Brain microvascular endothelial cell (primary cell): Measurements from ENCODE around the gene WSCD1.

ENCODE experiments used
- DNase-seq: peaks from one replicate; pipeline ENCODE4 v3.0.0-alpha.2; 2020
- H3K27ac ChIP-seq: fragments of 250-450 bp; sonication (Bioruptor Pico); 2 replicates; pipeline ENCODE4 v1.5.1; 2020; ENCODE audit warnings: mild to moderate bottlenecking, moderate library complexity
- H3K27me3 ChIP-seq: fragments of 250-450 bp; sonication (Bioruptor Pico); replicated peaks from 2 replicates; pipeline ENCODE4 v1.5.1; 2020; ENCODE audit warnings: mild to moderate bottlenecking
- H3K36me3 ChIP-seq: fragments of 250-450 bp; sonication (Bioruptor Pico); replicated peaks from 2 replicates; pipeline ENCODE4 v1.5.1; 2020; ENCODE audit warnings: mild to moderate bottlenecking
- H3K4me3 ChIP-seq: 2 replicates; pipeline ENCODE4 v1.5.1; 2011; ENCODE audit warnings: low read depth, mild to moderate bottlenecking, control low read depth, low read length, moderate library complexity
- in situ Hi-C: cut with HindIII; loops from 2 replicates; pipeline ENCODE4 v1.10.0; 2017; ENCODE audit warnings: low sequenced_read_pairs, low pct_ligation_motif_present
- TF ChIP-seq, protein P1 (sequence below): IDR thresholded peaks from 2 replicates; pipeline ENCODE4 v1.5.1; 2011; ENCODE audit warnings: low read depth, mild to moderate bottlenecking, moderate library complexity, low read length, control low read depth, inconsistent platforms; ENCODE audit errors: missing control alignments

WSCD1 gene

DNA sequence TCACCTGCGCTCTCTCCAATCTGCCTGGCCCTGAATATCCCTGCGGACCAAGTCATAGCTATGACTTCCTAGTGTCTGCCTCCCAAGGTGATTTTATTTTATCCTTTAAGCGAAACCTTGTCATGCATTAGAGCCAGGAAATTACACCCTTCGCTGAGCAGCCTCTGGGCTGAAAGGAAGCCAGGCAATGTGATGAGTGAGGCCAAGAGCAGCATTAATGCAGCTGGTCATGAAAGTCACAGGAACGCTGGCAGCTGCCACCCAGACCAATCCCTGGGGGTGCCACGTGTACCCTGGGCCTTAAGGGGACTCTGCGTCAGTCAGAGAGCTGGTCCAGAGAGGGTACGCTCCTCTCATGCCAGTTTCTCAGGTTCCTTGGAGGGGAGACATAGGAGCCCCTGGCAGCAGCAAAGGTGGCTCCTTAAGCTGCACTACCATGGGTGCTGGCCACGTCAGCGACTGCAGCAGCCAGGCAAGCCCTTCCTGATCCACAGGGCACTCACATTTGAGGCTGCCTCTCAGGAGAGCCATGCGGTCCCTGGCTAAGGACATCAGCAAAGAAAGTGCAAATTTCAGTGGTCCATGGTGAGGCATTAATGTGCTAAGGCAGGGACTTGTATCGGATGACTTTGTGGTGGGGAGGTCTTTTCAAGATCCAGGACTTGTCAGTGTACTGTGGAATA is 42.7 kb upstream of the WSCD1 start:
- in situ Hi-C loops: no loop called here

DNA sequence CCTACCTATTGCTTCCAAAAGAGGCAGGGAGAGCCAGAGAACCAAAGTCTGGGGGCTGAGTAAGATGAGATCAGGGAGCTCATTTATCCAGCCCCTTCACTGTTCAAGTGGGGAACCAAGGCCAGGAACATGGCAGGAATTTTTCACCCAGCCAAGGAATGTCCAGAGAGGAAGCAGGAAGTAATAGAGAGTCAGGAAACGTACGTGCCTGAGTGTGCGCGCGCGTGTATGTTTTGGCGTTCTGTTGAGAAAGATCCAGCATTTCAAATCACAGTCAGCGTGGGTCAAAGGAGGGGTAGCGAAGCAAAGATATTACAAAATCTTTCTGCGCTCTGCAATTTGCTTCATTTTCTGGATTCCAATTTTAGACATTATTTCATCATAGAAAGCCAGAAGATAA is 41.9 kb upstream of the WSCD1 start:
- Histone ChIP-seq H3K36me3 (no peaks in the 10 kb centered on the region), H3K4me3 (no peak overlapping the region), H3K27ac (no peak overlapping the region), H3K27me3 (no peaks in the 10 kb centered on the region)
- no peak for DNase-seq
- TF ChIP-seq, protein P1, sequence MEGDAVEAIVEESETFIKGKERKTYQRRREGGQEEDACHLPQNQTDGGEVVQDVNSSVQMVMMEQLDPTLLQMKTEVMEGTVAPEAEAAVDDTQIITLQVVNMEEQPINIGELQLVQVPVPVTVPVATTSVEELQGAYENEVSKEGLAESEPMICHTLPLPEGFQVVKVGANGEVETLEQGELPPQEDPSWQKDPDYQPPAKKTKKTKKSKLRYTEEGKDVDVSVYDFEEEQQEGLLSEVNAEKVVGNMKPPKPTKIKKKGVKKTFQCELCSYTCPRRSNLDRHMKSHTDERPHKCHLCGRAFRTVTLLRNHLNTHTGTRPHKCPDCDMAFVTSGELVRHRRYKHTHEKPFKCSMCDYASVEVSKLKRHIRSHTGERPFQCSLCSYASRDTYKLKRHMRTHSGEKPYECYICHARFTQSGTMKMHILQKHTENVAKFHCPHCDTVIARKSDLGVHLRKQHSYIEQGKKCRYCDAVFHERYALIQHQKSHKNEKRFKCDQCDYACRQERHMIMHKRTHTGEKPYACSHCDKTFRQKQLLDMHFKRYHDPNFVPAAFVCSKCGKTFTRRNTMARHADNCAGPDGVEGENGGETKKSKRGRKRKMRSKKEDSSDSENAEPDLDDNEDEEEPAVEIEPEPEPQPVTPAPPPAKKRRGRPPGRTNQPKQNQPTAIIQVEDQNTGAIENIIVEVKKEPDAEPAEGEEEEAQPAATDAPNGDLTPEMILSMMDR: no peak
- in situ Hi-C loops: no loop called here

More for the DNA sequence above, 42.7 kb upstream of the WSCD1 start:
- no peak for DNase-seq
- H3K27me3 ChIP-seq: no peaks in the 10 kb centered on the region
- TF ChIP-seq, protein P1: no peak
- H3K36me3 ChIP-seq: no peaks in the 10 kb centered on the region
- no peak overlapping the region for H3K27ac ChIP-seq
- H3K4me3 ChIP-seq: no peak overlapping the region

DNA sequence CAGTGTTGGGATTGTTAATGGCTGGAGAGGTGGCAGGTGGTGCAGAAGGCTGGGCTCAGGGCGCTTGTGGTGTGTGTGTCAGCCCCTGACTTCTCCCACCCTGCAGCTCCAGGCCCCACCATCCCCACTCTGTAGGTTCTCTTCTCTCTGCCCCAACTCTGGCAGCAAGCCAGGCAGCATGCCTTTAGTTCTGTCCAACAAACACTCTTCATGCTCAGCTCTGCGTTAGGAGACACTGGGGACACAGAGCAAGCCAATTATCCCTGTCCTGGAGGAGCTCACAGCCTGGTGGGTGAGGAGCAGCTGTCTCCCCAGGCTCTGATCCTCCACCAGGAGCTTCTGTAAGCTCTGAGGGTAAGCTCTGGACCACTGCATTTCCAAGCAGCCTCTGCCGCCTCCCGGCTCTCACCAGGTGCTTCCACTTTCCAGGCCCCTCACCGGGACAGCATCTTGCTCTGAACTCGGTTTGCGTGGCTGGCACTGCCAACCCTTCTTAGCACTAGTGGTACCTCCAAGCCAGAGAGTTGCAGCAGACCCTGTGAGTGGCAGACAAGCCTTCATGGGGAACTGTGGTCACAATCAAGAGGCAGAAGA is 34.3 kb upstream of the WSCD1 start:
- Histone ChIP-seq H3K27ac (no peak overlapping the region), H3K36me3 (no peaks in the 10 kb centered on the region), H3K4me3 (no peak overlapping the region), H3K27me3 (no peaks in the 10 kb centered on the region)
- TF ChIP-seq, protein P1: no peak
- no peak for DNase-seq
- in situ Hi-C loops: no loop called here

DNA sequence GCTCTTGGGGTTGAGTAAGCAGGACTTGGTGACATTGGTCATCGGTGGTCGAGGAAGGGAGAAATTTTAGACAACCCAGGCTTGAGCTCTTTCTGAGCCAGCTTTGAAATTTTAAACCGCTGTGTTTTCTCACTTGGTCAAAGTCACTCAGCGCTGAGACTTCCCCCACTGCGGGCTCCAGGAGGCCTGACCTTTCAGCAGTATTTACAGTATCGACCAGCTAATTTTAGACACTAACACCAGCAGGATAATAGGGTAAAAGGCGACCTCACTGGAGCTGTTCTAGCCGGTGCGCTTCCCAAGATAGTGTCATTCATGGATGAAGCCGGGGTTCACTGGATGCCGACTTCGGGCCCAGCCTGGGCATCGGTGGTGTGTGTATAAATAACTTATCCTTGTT is 29.7 kb upstream of the WSCD1 start:
- no peaks in the 10 kb centered on the region for H3K36me3 ChIP-seq
- no peak for DNase-seq
- in situ Hi-C loops: no loop called here
- H3K4me3 ChIP-seq: no peak overlapping the region
- no peaks in the 10 kb centered on the region for H3K27me3 ChIP-seq
- TF ChIP-seq, protein P1: no peak
- no peak overlapping the region for H3K27ac ChIP-seq

DNA sequence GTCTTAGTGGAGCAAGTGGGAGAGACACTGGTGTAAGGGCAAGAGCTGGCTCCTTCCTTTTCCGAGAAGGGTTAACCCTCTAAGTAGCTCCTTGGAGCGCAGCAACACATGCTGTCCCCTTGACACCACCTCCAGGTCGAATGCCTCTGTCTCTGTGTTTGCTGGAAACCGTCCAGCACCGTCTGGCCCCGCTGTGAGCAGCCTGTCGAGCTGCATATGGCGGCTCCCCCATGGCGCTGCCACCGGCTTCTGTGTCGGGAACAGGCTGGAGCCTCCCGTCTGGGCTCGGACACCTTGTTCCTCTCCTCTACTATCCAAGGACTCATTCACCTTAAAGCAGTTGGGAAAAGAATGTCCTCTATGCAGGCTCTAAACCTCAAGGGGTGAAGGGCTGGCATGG is 28.9 kb upstream of the WSCD1 start:
- TF ChIP-seq, protein P1: no peak
- in situ Hi-C loops: no loop called here
- H3K36me3 ChIP-seq: no peaks in the 10 kb centered on the region
- no peak for DNase-seq
- H3K27me3 ChIP-seq: no peaks in the 10 kb centered on the region
- no peak overlapping the region for H3K4me3 ChIP-seq
- H3K27ac ChIP-seq: no peak overlapping the region

DNA sequence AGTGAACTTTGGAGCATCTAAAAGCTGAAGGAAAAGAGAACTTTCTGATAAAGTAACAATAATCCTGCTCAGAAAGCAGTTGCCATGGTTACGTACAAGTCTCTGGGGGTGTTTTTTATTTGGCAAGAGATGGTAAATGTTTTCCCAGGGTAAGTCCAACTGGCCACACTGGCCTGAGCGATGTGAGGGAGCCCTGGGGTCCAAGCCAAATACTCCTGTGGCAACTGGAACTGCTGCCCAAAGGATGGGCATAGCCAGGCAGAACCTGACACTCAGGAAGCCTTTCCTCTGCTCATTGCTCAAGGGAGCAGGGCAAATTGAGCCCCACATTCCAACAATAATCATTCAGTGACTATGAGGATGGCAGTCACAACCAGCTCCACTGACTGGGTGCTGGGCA is 26.8 kb upstream of the WSCD1 start:
- Histone ChIP-seq H3K36me3 (no peaks in the 10 kb centered on the region), H3K27ac (no peak overlapping the region), H3K27me3 (no peaks in the 10 kb centered on the region), H3K4me3 (no peak overlapping the region)
- TF ChIP-seq, protein P1: no peak
- in situ Hi-C loops: no loop called here
- no peak for DNase-seq
